Astrocyte (in vitro differentiated cells and primary cell): ENCODE data around the gene LTA.

Source experiments
- EZH2 ChIP-seq: IDR thresholded peaks from 2 replicates; pipeline ENCODE4 v1.6.1; 2012; ENCODE audit warnings: mild to moderate bottlenecking, low read length, inconsistent platforms; ENCODE audit not compliant: insufficient read depth
- TF ChIP-seq, protein P1 (sequence below): IDR thresholded peaks from 2 replicates; pipeline ENCODE4 v1.5.1; 2011; ENCODE audit warnings: low read depth, mild to moderate bottlenecking, inconsistent platforms, low read length, moderate library complexity; ENCODE audit not compliant: insufficient read depth

DNA sequence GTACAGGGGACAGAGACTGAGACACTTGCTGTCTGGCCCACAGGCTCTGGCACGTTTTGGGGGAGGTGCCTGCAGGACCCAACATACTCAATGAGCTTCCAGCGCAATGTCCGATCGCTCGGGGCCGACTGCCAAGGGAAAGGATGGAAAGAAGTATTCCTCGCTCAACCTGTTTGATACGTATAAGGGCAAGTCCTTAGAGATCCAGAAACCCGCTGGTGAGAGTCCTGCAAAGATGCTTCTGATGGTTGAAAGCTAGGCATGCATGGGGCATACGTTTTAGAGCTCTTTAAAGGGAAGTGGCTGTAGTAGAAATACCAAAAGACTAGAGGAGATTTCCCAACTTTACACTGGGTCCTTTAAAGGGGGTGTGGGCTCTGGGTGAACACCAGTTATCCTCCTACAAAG lies 50.6 kb downstream of the LTA start:
- TF ChIP-seq, protein P1, sequence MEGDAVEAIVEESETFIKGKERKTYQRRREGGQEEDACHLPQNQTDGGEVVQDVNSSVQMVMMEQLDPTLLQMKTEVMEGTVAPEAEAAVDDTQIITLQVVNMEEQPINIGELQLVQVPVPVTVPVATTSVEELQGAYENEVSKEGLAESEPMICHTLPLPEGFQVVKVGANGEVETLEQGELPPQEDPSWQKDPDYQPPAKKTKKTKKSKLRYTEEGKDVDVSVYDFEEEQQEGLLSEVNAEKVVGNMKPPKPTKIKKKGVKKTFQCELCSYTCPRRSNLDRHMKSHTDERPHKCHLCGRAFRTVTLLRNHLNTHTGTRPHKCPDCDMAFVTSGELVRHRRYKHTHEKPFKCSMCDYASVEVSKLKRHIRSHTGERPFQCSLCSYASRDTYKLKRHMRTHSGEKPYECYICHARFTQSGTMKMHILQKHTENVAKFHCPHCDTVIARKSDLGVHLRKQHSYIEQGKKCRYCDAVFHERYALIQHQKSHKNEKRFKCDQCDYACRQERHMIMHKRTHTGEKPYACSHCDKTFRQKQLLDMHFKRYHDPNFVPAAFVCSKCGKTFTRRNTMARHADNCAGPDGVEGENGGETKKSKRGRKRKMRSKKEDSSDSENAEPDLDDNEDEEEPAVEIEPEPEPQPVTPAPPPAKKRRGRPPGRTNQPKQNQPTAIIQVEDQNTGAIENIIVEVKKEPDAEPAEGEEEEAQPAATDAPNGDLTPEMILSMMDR = no peak
- TF ChIP-seq EZH2 = no peak
